Neural cell (in vitro differentiated cells): ENCODE measurements around the gene A4GALT. TPM values are rescaled to one million over a fixed set of nuclear protein-coding genes. Genes with fewer than 3 reads are reported as not detected.
A peak's percentile ranks its signal among the peaks of the same experiment; 100 is the strongest.

Experiments used
- H2AFZ ChIP-seq: fragments of 200-600, 300-800 bp; sonication (generic), shearing (Covaris generic); 2 replicates; pipeline ENCODE4 v1.6.0; 2014; ENCODE audit warnings: low read depth, mild to moderate bottlenecking, antibody characterized with exemption, low read length, moderate library complexity
- H3F3A ChIP-seq: fragments of 200-600 bp; shearing (Covaris generic); 2 replicates; pipeline ENCODE4 v1.6.1; 2016; ENCODE audit warnings: mild to moderate bottlenecking, moderate library complexity, mixed read lengths, antibody characterized with exemption, low read length; ENCODE audit not compliant: insufficient read depth, poor library complexity, severe bottlenecking
- H3K27ac ChIP-seq: fragments of 200-600, 300-800 bp; sonication (generic), shearing (Covaris generic); 2 replicates; pipeline ENCODE4 v1.5.1; 2014; ENCODE audit warnings: mild to moderate bottlenecking, low read length, moderate library complexity
- H3K27me3 ChIP-seq: fragments of 300-800, 200-600 bp; sonication (generic), shearing (Covaris generic); 2 replicates; pipeline ENCODE4 v1.6.0; 2014; ENCODE audit warnings: mild to moderate bottlenecking, low read depth, low read length, moderate library complexity; ENCODE audit not compliant: insufficient read depth
- H3K36me3 ChIP-seq: fragments of 300-800, 200-600 bp; sonication (generic), shearing (Covaris generic); 2 replicates; pipeline ENCODE4 v1.5.1; 2014; ENCODE audit warnings: mild to moderate bottlenecking, antibody characterized with exemption, low read length, moderate library complexity; ENCODE audit not compliant: insufficient read depth
- H3K4me2 ChIP-seq: fragments of 300-800, 200-600 bp; sonication (generic), shearing (Covaris generic); 2 replicates; pipeline ENCODE4 v1.6.0; 2014; ENCODE audit warnings: mild to moderate bottlenecking, low read length
- H3K4me3 ChIP-seq: fragments of 300-800, 200-600 bp; sonication (generic), shearing (Covaris generic); 2 replicates; pipeline ENCODE4 v1.5.1; 2014; ENCODE audit warnings: mild to moderate bottlenecking, low read length, moderate library complexity
- H3K79me2 ChIP-seq: fragments of 200-600 bp; shearing (Covaris generic); replicated peaks from 2 replicates; pipeline ENCODE4 v1.6.0; 2014; ENCODE audit warnings: mild to moderate bottlenecking, low read length, moderate library complexity; ENCODE audit not compliant: insufficient read depth
- H3K9ac ChIP-seq: fragments of 300-800, 200-600 bp; sonication (generic), shearing (Covaris generic); 2 replicates; pipeline ENCODE4 v1.6.1; 2016; ENCODE audit warnings: mild to moderate bottlenecking, low read length, mixed read lengths
- H3K9me2 ChIP-seq: fragments of 200-600 bp; shearing (Covaris generic); 2 replicates; pipeline ENCODE4 v1.6.1; 2016; ENCODE audit warnings: mild to moderate bottlenecking, low read length, mixed read lengths; ENCODE audit not compliant: insufficient read depth
- H3K9me3 ChIP-seq: fragments of 200-600, 300-800 bp; sonication (generic), shearing (Covaris generic); 2 replicates; pipeline ENCODE4 v1.6.1; 2016; ENCODE audit warnings: mild to moderate bottlenecking, mixed run types, low read length, moderate library complexity, mixed read lengths
- H4K20me1 ChIP-seq: fragments of 200-600 bp; shearing (Covaris generic); 2 replicates; pipeline ENCODE4 v1.6.1; 2016; ENCODE audit warnings: mild to moderate bottlenecking, mixed run types; ENCODE audit not compliant: insufficient read depth
- CTCF ChIP-seq: fragments of 450-650 bp; IDR thresholded peaks from 2 replicates; pipeline ENCODE4 v1.5.1; 2014; ENCODE audit warnings: antibody characterized with exemption, mild to moderate bottlenecking, moderate library complexity; ENCODE audit not compliant: poor library complexity, severe bottlenecking
- EP300 ChIP-seq: fragments of 450-650 bp; conservative IDR thresholded peaks from 2 replicates; pipeline ENCODE4 v1.6.1; 2014; ENCODE audit warnings: antibody characterized with exemption, mild to moderate bottlenecking, moderate library complexity; ENCODE audit not compliant: poor library complexity, severe bottlenecking
- EZH2 ChIP-seq: fragments of 200-600, 300-800 bp; shearing (Covaris generic), sonication (generic); IDR thresholded peaks from 2 replicates; pipeline ENCODE4 v1.6.1; 2014; ENCODE audit warnings: antibody characterized with exemption, low read length, borderline replicate concordance, mild to moderate bottlenecking; ENCODE audit not compliant: insufficient read depth, poor library complexity, severe bottlenecking
- MXI1 ChIP-seq: fragments of 450-650 bp; conservative IDR thresholded peaks from 2 replicates; pipeline ENCODE4 v1.6.1; 2014; ENCODE audit warnings: antibody characterized with exemption, mild to moderate bottlenecking; ENCODE audit not compliant: poor library complexity, severe bottlenecking
- POLR2AphosphoS5 ChIP-seq: IDR thresholded peaks from 2 replicates; pipeline ENCODE4 v1.6.1; 2012
- RAD21 ChIP-seq: fragments of 450-650 bp; conservative IDR thresholded peaks from 2 replicates; pipeline ENCODE4 v1.6.1; 2014; ENCODE audit warnings: antibody characterized with exemption, mild to moderate bottlenecking, moderate library complexity
- REST ChIP-seq: IDR thresholded peaks from 2 replicates; pipeline ENCODE4 v1.6.1; 2012; ENCODE audit warnings: borderline replicate concordance
- SMC3 ChIP-seq: fragments of 450-650 bp; conservative IDR thresholded peaks from 2 replicates; pipeline ENCODE4 v1.6.1; 2014; ENCODE audit warnings: antibody characterized with exemption, mild to moderate bottlenecking, moderate library complexity; ENCODE audit not compliant: poor library complexity
- TAF1 ChIP-seq: IDR thresholded peaks from 2 replicates; pipeline ENCODE4 v1.6.1; 2012; ENCODE audit warnings: low read depth
- polyA plus RNA-seq: library from polyadenylated mRNA; depleted of rRNA; stranded (reverse); fragments of >200 nt; gene quantifications from 2 replicates; pipeline ENCODE4 v1.2.3, GENCODE V29; 2014

Gene A4GALT
- polyA plus RNA-seq, 1 donor from 2014 or later: not detected

- H3K4me3 ChIP-seq: peak overlapping the region; percentile 15
- no peaks in the 10 kb centered on the region for H3K9me3 ChIP-seq
- no peak overlapping the region for H3K4me2 ChIP-seq
- H3K9me2 ChIP-seq: no peaks in the 10 kb centered on the region
- no peak overlapping the region for H3K9ac ChIP-seq
- no peaks in the 10 kb centered on the region for H3F3A ChIP-seq
- TF ChIP-seq RAD21 (no peak), REST (no peak), MXI1 (no peak)
- H4K20me1 ChIP-seq: no peaks in the 10 kb centered on the region
- H3K27me3 ChIP-seq: no peaks in the 10 kb centered on the region
- H3K79me2 ChIP-seq: peaks cover 26% of the 10 kb centered on the region
- no peak overlapping the region for H3K27ac ChIP-seq
- no peak overlapping the region for H2AFZ ChIP-seq
- H3K36me3 ChIP-seq: no peaks in the 10 kb centered on the region
Measured at GRCh38 chr22:42646569-42647525, 73.8 kb downstream of the A4GALT start.

GRCh38 chr22:42645938-42646568, 74.6 kb downstream of the A4GALT start:
- no peak for TF ChIP-seq REST
- no peak for TF ChIP-seq MXI1
- no peak for TF ChIP-seq RAD21
- TF ChIP-seq EP300: no peak
- TF ChIP-seq EZH2: no peak
- TF ChIP-seq POLR2AphosphoS5: no peak
- no peak for TF ChIP-seq SMC3
- TF ChIP-seq TAF1: no peak
- TF ChIP-seq CTCF: no peak
- no peak overlapping the region for H3K4me3 ChIP-seq
- no peaks in the 10 kb centered on the region for H3K36me3 ChIP-seq
- H2AFZ ChIP-seq: no peak overlapping the region
- peaks cover 26% of the 10 kb centered on the region for H3K79me2 ChIP-seq
- no peaks in the 10 kb centered on the region for H4K20me1 ChIP-seq
- no peak overlapping the region for H3K9ac ChIP-seq
- no peaks in the 10 kb centered on the region for H3K9me2 ChIP-seq
- no peaks in the 10 kb centered on the region for H3F3A ChIP-seq
- H3K9me3 ChIP-seq: no peaks in the 10 kb centered on the region
- no peak overlapping the region for H3K27ac ChIP-seq
- H3K27me3 ChIP-seq: no peaks in the 10 kb centered on the region
- no peak overlapping the region for H3K4me2 ChIP-seq
